WTC11 (cell line): ENCODE data around the gene RWDD4. TPM values are rescaled to one million over a fixed set of nuclear protein-coding genes. Genes with fewer than 3 reads are reported as not detected.

Source experiments
- ATAC-seq: fragments of 200-7000 bp; cut with Tn5 transposase; 2 replicates; pipeline ENCODE4 v1.10.0; 2021; ENCODE audit warnings: mild to moderate bottlenecking, moderate library complexity
- CTCF ChIA-PET: fragments of 300-600 bp; sonication (Branson Sonifier 250); formaldehyde crosslinking; loops from one replicate; lab custom pipeline; 2021; ENCODE audit warnings: antibody characterized with exemption; lab: Charles Lee
- POLR2A ChIA-PET: fragments of 350-600 bp; sonication (Branson Sonifier 250); formaldehyde crosslinking; loops from one replicate; lab custom pipeline; 2021; ENCODE audit warnings: antibody characterized with exemption; lab: Charles Lee
- DNase-seq: peaks from one replicate; pipeline ENCODE4 v3.0.0; 2021; ENCODE audit warnings: low spot score
- H3K27ac Mint-ChIP-seq: 2 replicates; pipeline ENCODE4 v1.8.0; 2021; ENCODE audit warnings: mixed read lengths
- H3K27me3 Mint-ChIP-seq: 2 replicates; pipeline ENCODE4 v1.8.0; 2021; ENCODE audit warnings: low read depth, mild to moderate bottlenecking, moderate library complexity, mixed read lengths
- H3K36me3 Mint-ChIP-seq: 2 replicates; pipeline ENCODE4 v1.8.0; 2021; ENCODE audit warnings: mixed read lengths
- H3K4me1 Mint-ChIP-seq: 2 replicates; pipeline ENCODE4 v1.8.0; 2022; ENCODE audit warnings: mixed read lengths
- H3K4me3 Mint-ChIP-seq: 2 replicates; pipeline ENCODE4 v1.8.0; 2021; ENCODE audit warnings: mild to moderate bottlenecking, moderate library complexity, mixed read lengths
- H3K9me3 Mint-ChIP-seq: 2 replicates; pipeline ENCODE4 v1.8.0; 2021; ENCODE audit warnings: mixed read lengths
- ATF6 ChIP-seq: sonication (generic); formaldehyde crosslinking; IDR thresholded peaks from 2 replicates; pipeline ENCODE4 v1.8.1; 2023; ENCODE audit warnings: mild to moderate bottlenecking, missing genetic modification reagents
- CDX4 ChIP-seq: fragments of 250-450 bp; sonication (Bioruptor Pico); IDR thresholded peaks from 2 replicates; pipeline ENCODE4 v1.9.0; 2021; ENCODE audit warnings: moderate library complexity, mild to moderate bottlenecking, inconsistent platforms, borderline replicate concordance
- CREB1 ChIP-seq: sonication (generic); formaldehyde crosslinking; IDR thresholded peaks from 2 replicates; pipeline ENCODE4 v1.8.0; 2023; ENCODE audit warnings: mild to moderate bottlenecking, missing genetic modification reagents
- CREM ChIP-seq: sonication (generic); formaldehyde crosslinking; IDR thresholded peaks from 2 replicates; pipeline ENCODE4 v1.8.1; 2022; ENCODE audit warnings: mild to moderate bottlenecking, missing genetic modification reagents, moderate library complexity
- CTCF ChIP-seq: fragments of 200-600 bp; IDR thresholded peaks from 2 replicates; pipeline ENCODE4 v1.8.0; 2022; ENCODE audit warnings: antibody characterized with exemption
- E2F4 ChIP-seq: sonication (generic); formaldehyde crosslinking; IDR thresholded peaks from 2 replicates; pipeline ENCODE4 v1.8.1; 2022; ENCODE audit warnings: low read depth, mild to moderate bottlenecking, moderate library complexity, missing genetic modification reagents, borderline replicate concordance
- ESRRA ChIP-seq: sonication (generic); formaldehyde crosslinking; IDR thresholded peaks from 2 replicates; pipeline ENCODE4 v1.8.1; 2022; ENCODE audit warnings: mild to moderate bottlenecking, missing genetic modification reagents, borderline replicate concordance
- GTF2I ChIP-seq: fragments of 250-450 bp; sonication (Bioruptor Pico); conservative IDR thresholded peaks from 2 replicates; pipeline ENCODE4 v1.4.0; 2021; ENCODE audit warnings: mild to moderate bottlenecking
- JUN ChIP-seq: sonication (generic); formaldehyde crosslinking; IDR thresholded peaks from 2 replicates; pipeline ENCODE4 v1.8.0; 2023; ENCODE audit warnings: mild to moderate bottlenecking, missing genetic modification reagents
- KAT7 ChIP-seq: sonication (generic); formaldehyde crosslinking; IDR thresholded peaks from 2 replicates; pipeline ENCODE4 v1.8.1; 2023; ENCODE audit warnings: missing genetic modification reagents, mild to moderate bottlenecking, borderline replicate concordance
- MYBL2 ChIP-seq: sonication (generic); formaldehyde crosslinking; IDR thresholded peaks from 2 replicates; pipeline ENCODE4 v1.8.1; 2023; ENCODE audit warnings: mild to moderate bottlenecking, moderate library complexity, missing genetic modification reagents
- NR2C2 ChIP-seq: sonication (generic); formaldehyde crosslinking; IDR thresholded peaks from 2 replicates; pipeline ENCODE4 v1.8.0; 2022; ENCODE audit warnings: mild to moderate bottlenecking, missing genetic modification reagents
- NR3C1 ChIP-seq: sonication (generic); formaldehyde crosslinking; conservative IDR thresholded peaks from 2 replicates; pipeline ENCODE4 v1.8.1; 2023; ENCODE audit warnings: low read depth, mild to moderate bottlenecking, missing genetic modification reagents
- RELA ChIP-seq: sonication (generic); formaldehyde crosslinking; IDR thresholded peaks from 2 replicates; pipeline ENCODE4 v1.8.1; 2022; ENCODE audit warnings: missing genetic modification reagents, mild to moderate bottlenecking, borderline replicate concordance
- SP1 ChIP-seq: sonication (generic); formaldehyde crosslinking; conservative IDR thresholded peaks from 2 replicates; pipeline ENCODE4 v1.8.1; 2022; ENCODE audit warnings: missing genetic modification reagents
- ZNF121 ChIP-seq: sonication (generic); formaldehyde crosslinking; IDR thresholded peaks from 2 replicates; pipeline ENCODE4 v1.8.0; 2023; ENCODE audit warnings: missing genetic modification reagents
- ZNF396 ChIP-seq: fragments of 250-450 bp; sonication (Bioruptor Pico); IDR thresholded peaks from 2 replicates; pipeline ENCODE4 v1.8.0; 2021; ENCODE audit warnings: mild to moderate bottlenecking, moderate library complexity, borderline replicate concordance
- ZNF425 ChIP-seq: fragments of 250-450 bp; sonication (Bioruptor Pico); conservative IDR thresholded peaks from 2 replicates; pipeline ENCODE4 v1.9.0; 2021; ENCODE audit warnings: mild to moderate bottlenecking
- total RNA-seq: library from RNA; stranded (reverse); gene quantifications from 3 replicates; pipeline ENCODE4 v1.2.3, GENCODE V29; 2021
- TF ChIP-seq, protein P1 (sequence below): sonication (generic); formaldehyde crosslinking; IDR thresholded peaks from 2 replicates; pipeline ENCODE4 v1.8.1; 2022; ENCODE audit warnings: missing genetic modification reagents, borderline replicate concordance
- TF ChIP-seq, protein P2 (sequence below): sonication (generic); formaldehyde crosslinking; IDR thresholded peaks from 2 replicates; pipeline ENCODE4 v1.8.1; 2023; ENCODE audit warnings: mild to moderate bottlenecking, moderate library complexity, missing genetic modification reagents
- TF ChIP-seq, protein P3 (sequence below): sonication (generic); formaldehyde crosslinking; IDR thresholded peaks from 2 replicates; pipeline ENCODE4 v1.8.0; 2022; ENCODE audit warnings: mild to moderate bottlenecking, missing genetic modification reagents
- TF ChIP-seq, protein P4 (sequence below): sonication (generic); formaldehyde crosslinking; IDR thresholded peaks from 2 replicates; pipeline ENCODE4 v1.8.0; 2023; ENCODE audit warnings: mild to moderate bottlenecking, missing genetic modification reagents

The RWDD4 gene
- total RNA-seq, 1 experiment from 2014 or later: 17.8 TPM

GRCh38 chr4:183637461-183637860, 21.5 kb downstream of the RWDD4 start (continued):
- TF ChIP-seq NR3C1 (CRISPR knock-in tag) (no peak), GTF2I (no peak), ZNF121 (no peak), E2F4 (CRISPR knock-in tag) (no peak), RELA (CRISPR knock-in tag) (no peak)
- TF ChIP-seq, protein P1, sequence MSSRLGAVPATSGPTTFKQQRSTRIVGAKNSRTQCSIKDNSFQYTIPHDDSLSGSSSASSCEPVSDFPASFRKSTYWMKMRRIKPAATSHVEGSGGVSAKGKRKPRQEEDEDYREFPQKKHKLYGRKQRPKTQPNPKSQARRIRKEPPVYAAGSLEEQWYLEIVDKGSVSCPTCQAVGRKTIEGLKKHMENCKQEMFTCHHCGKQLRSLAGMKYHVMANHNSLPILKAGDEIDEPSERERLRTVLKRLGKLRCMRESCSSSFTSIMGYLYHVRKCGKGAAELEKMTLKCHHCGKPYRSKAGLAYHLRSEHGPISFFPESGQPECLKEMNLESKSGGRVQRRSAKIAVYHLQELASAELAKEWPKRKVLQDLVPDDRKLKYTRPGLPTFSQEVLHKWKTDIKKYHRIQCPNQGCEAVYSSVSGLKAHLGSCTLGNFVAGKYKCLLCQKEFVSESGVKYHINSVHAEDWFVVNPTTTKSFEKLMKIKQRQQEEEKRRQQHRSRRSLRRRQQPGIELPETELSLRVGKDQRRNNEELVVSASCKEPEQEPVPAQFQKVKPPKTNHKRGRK (CRISPR knock-in tag): no peak

GRCh38 chr4:183636923-183637322, 22.1 kb downstream of the RWDD4 start:
- peaks cover 37% of the 10 kb centered on the region for H3K4me1 Mint-ChIP-seq
- TF ChIP-seq, protein P2, sequence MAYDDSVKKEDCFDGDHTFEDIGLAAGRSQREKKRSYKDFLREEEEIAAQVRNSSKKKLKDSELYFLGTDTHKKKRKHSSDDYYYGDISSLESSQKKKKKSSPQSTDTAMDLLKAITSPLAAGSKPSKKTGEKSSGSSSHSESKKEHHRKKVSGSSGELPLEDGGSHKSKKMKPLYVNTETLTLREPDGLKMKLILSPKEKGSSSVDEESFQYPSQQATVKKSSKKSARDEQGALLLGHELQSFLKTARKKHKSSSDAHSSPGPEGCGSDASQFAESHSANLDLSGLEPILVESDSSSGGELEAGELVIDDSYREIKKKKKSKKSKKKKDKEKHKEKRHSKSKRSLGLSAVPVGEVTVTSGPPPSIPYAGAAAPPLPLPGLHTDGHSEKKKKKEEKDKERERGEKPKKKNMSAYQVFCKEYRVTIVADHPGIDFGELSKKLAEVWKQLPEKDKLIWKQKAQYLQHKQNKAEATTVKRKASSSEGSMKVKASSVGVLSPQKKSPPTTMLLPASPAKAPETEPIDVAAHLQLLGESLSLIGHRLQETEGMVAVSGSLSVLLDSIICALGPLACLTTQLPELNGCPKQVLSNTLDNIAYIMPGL (CRISPR knock-in tag): no peak
- TF ChIP-seq, protein P3, sequence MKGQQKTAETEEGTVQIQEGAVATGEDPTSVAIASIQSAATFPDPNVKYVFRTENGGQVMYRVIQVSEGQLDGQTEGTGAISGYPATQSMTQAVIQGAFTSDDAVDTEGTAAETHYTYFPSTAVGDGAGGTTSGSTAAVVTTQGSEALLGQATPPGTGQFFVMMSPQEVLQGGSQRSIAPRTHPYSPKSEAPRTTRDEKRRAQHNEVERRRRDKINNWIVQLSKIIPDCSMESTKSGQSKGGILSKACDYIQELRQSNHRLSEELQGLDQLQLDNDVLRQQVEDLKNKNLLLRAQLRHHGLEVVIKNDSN (CRISPR knock-in tag): no peak
- TF ChIP-seq JUN (CRISPR knock-in tag) (no peak), SP1 (CRISPR knock-in tag) (no peak), CDX4 (CRISPR knock-in tag) (no peak), MYBL2 (CRISPR knock-in tag) (no peak), KAT7 (no peak), CREM (CRISPR knock-in tag) (no peak), ZNF425 (CRISPR knock-in tag) (no peak), NR2C2 (CRISPR knock-in tag) (no peak), ZNF396 (CRISPR knock-in tag) (no peak), CREB1 (CRISPR knock-in tag) (no peak), ESRRA (CRISPR knock-in tag) (no peak), ATF6 (CRISPR knock-in tag) (no peak), CTCF (no peak)
- TF ChIP-seq, protein P4, sequence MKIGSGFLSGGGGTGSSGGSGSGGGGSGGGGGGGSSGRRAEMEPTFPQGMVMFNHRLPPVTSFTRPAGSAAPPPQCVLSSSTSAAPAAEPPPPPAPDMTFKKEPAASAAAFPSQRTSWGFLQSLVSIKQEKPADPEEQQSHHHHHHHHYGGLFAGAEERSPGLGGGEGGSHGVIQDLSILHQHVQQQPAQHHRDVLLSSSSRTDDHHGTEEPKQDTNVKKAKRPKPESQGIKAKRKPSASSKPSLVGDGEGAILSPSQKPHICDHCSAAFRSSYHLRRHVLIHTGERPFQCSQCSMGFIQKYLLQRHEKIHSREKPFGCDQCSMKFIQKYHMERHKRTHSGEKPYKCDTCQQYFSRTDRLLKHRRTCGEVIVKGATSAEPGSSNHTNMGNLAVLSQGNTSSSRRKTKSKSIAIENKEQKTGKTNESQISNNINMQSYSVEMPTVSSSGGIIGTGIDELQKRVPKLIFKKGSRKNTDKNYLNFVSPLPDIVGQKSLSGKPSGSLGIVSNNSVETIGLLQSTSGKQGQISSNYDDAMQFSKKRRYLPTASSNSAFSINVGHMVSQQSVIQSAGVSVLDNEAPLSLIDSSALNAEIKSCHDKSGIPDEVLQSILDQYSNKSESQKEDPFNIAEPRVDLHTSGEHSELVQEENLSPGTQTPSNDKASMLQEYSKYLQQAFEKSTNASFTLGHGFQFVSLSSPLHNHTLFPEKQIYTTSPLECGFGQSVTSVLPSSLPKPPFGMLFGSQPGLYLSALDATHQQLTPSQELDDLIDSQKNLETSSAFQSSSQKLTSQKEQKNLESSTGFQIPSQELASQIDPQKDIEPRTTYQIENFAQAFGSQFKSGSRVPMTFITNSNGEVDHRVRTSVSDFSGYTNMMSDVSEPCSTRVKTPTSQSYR (CRISPR knock-in tag): no peak
- TF ChIP-seq, all 79 proteins: peak for 0
- POLR2A ChIA-PET: no interaction called here
- Mint-ChIP-seq H3K36me3 (no peaks in the 10 kb centered on the region), H3K27me3 (no peaks in the 10 kb centered on the region), H3K9me3 (no peaks in the 10 kb centered on the region), H3K27ac (peak overlapping the region; percentile 80), H3K4me3 (peak overlapping the region; percentile 10; the same call in 1 of the 2 replicates)
- DNase-seq: no peak
- CTCF ChIA-PET: interaction anchor here (0.8 kb wide), 2 partner anchors 23 to 131 kb away, joined by 3 read pairs; no protein-coding TSS in a partner anchor
- ATAC-seq: 0 out of 2 replicates have a peak, but pooled peaks have one; percentile 12
